DND-41 (cell line): ENCODE data around the gene ADTRP.

ENCODE experiments used
- CTCF ChIP-seq: IDR thresholded peaks from 2 replicates; pipeline ENCODE4 v1.5.1; 2012; ENCODE audit warnings: borderline replicate concordance, low read length, moderate library complexity, mild to moderate bottlenecking; ENCODE audit not compliant: poor library complexity, severe bottlenecking; ENCODE audit errors: extremely low read depth
- EZH2 ChIP-seq: IDR thresholded peaks from 3 replicates; pipeline ENCODE4 v1.6.1; 2012; ENCODE audit warnings: borderline replicate concordance, low read depth, mild to moderate bottlenecking, moderate library complexity, low read length, inconsistent platforms; ENCODE audit not compliant: severe bottlenecking

- no peak for TF ChIP-seq CTCF
- TF ChIP-seq EZH2 = no peak
Measured at GRCh38 chr6:11734861-11735613, 43.6 kb downstream of the ADTRP start.
